HepG2 (cell line): ENCODE measurements around the gene ZFYVE26. TPM values are rescaled to one million over a fixed set of nuclear protein-coding genes. Genes with fewer than 3 reads are reported as not detected.

Experiments
- BRCA1 ChIP-seq: sonication (generic); formaldehyde crosslinking; IDR thresholded peaks from 2 replicates; pipeline ENCODE4 v1.4.0; 2020; ENCODE audit warnings: missing genetic modification reagents
- CCAR2 ChIP-seq: fragments of 200-400 bp; formaldehyde crosslinking; optimal IDR thresholded peaks from 2 replicates; pipeline ENCODE3; 2018; ENCODE audit warnings: low read depth, mild to moderate bottlenecking, low read length, moderate library complexity
- ESRRA ChIP-seq: sonication (generic); formaldehyde crosslinking; IDR thresholded peaks from 2 replicates; pipeline ENCODE4 v1.5.1; 2020; ENCODE audit warnings: mild to moderate bottlenecking, low read depth, missing genetic modification reagents
- ETV6 ChIP-seq: sonication (generic); formaldehyde crosslinking; conservative IDR thresholded peaks from 2 replicates; pipeline ENCODE4 v1.4.0; 2020; ENCODE audit warnings: missing genetic modification reagents
- GATAD1 ChIP-seq: IDR thresholded peaks from 2 replicates; pipeline ENCODE4 v1.6.1; 2016; ENCODE audit warnings: missing genetic modification reagents, missing compliant biosample characterization
- GATAD2A ChIP-seq: IDR thresholded peaks from 2 replicates; pipeline ENCODE4 v1.6.1; 2016
- HDAC1 ChIP-seq: sonication (generic); formaldehyde crosslinking; IDR thresholded peaks from 2 replicates; pipeline ENCODE4 v1.5.1; 2020; ENCODE audit warnings: mild to moderate bottlenecking, missing genetic modification reagents
- HNF4A ChIP-seq: sonication (generic); formaldehyde crosslinking; IDR thresholded peaks from 2 replicates; pipeline ENCODE4 v1.4.0; 2020; ENCODE audit warnings: missing genetic modification reagents
- HNF4G ChIP-seq, 2 experiments: sonication (generic) in 1 of 2; formaldehyde crosslinking in 1 of 2; IDR thresholded peaks; 2 replicates each; pipeline versions ENCODE4 v1.4.0 to v1.6.1; 2011 to 2020; ENCODE audit warnings: borderline replicate concordance in 2 of 2, low read depth in 2 of 2, mild to moderate bottlenecking in 2 of 2, low read length in 1 of 2, missing genetic modification reagents in 1 of 2, moderate library complexity in 1 of 2
- HOMEZ ChIP-seq: IDR thresholded peaks from 2 replicates; pipeline ENCODE4 v1.6.1; 2016; ENCODE audit warnings: low read depth
- HOXA3 ChIP-seq: sonication (generic); formaldehyde crosslinking; IDR thresholded peaks from 2 replicates; pipeline ENCODE4 v1.5.0; 2020; ENCODE audit warnings: missing genetic modification reagents
- LCORL ChIP-seq, 2 experiments: fragments of 450-650 bp in 1 of 2; sonication (generic) in 1 of 2; formaldehyde crosslinking in 1 of 2; IDR thresholded peaks; 2 replicates each; pipeline versions ENCODE4 v1.5.0 to v1.6.1; 2017 to 2020; ENCODE audit warnings: antibody characterized with exemption in 1 of 2, missing genetic modification reagents in 1 of 2
- MXD3 ChIP-seq: IDR thresholded peaks from 2 replicates; pipeline ENCODE4 v1.6.1; 2016; ENCODE audit warnings: mild to moderate bottlenecking, missing biosample characterization, missing genetic modification reagents
- NR2F1 ChIP-seq, 2 experiments: fragments of 450-650 bp in 1 of 2; formaldehyde crosslinking in 1 of 2; IDR thresholded peaks; 2 replicates each; pipeline versions ENCODE4 v1.5.0 to v1.6.1; 2016 to 2020; ENCODE audit warnings: mild to moderate bottlenecking in 1 of 2, missing compliant biosample characterization in 1 of 2, missing genetic modification reagents in 1 of 2, moderate library complexity in 1 of 2
- NR2F2 ChIP-seq: IDR thresholded peaks from 2 replicates; pipeline ENCODE4 v1.6.1; 2012; ENCODE audit warnings: low read depth, inconsistent platforms, borderline replicate concordance
- SALL1 ChIP-seq: sonication (generic); formaldehyde crosslinking; IDR thresholded peaks from 2 replicates; pipeline ENCODE4 v1.8.0; 2022; ENCODE audit warnings: mild to moderate bottlenecking, missing genetic modification reagents
- SOX6 ChIP-seq, 2 experiments: fragments of 450-650 bp in 1 of 2; sonication (generic) in 1 of 2; formaldehyde crosslinking in 1 of 2; IDR thresholded peaks; 2 replicates each; pipeline versions ENCODE4 v1.4.0 to v1.6.1; 2017 to 2020; ENCODE audit warnings: antibody characterized with exemption in 1 of 2, mild to moderate bottlenecking in 1 of 2, missing genetic modification reagents in 1 of 2
- TSC22D2 ChIP-seq: sonication (generic); formaldehyde crosslinking; IDR thresholded peaks from 2 replicates; pipeline ENCODE4 v1.5.1; 2020; ENCODE audit warnings: missing genetic modification reagents, mild to moderate bottlenecking, borderline replicate concordance
- ZMYM4 ChIP-seq: sonication (generic); formaldehyde crosslinking; IDR thresholded peaks from 2 replicates; pipeline ENCODE4 v1.8.1; 2023; ENCODE audit warnings: mild to moderate bottlenecking, missing genetic modification reagents
- ZNF274 ChIP-seq: sonication (generic); formaldehyde crosslinking; IDR thresholded peaks from 2 replicates; pipeline ENCODE4 v1.5.1; 2020; ENCODE audit warnings: mild to moderate bottlenecking, missing genetic modification reagents
- ZNF720 ChIP-seq: sonication (generic); formaldehyde crosslinking; IDR thresholded peaks from 2 replicates; pipeline ENCODE4 v1.4.0; 2020; ENCODE audit warnings: missing genetic modification reagents
- polyA plus RNA-seq, 8 experiments: library from polyadenylated mRNA; depleted of rRNA in 3 of 8; stranded (reverse) in 7 of 8; unstranded in 1 of 8; fragments of >200 nt; fragmentation: Illumina TruSeq in 4 of 8; extraction: Trizol in 4 of 8; gene quantifications; 2 replicates each; pipeline versions ENCODE4 v1.2.1 to v1.2.3, GENCODE V29; 2011 to 2016; ENCODE audit warnings: low read depth in 4 of 8, missing spikeins in 1 of 8, mixed read lengths in 1 of 8; ENCODE audit not compliant: insufficient read depth in 1 of 8
- total RNA-seq, 5 experiments: library from RNA; depleted of rRNA; stranded (reverse); fragments of >200 nt; fragmentation: Illumina TruSeq; extraction: Trizol; gene quantifications; 2 replicates each; pipeline ENCODE4 v1.2.3, GENCODE V29; 2016; ENCODE audit warnings: low read depth in 1 of 5
- TF ChIP-seq, protein P1 (sequence below): sonication (generic); formaldehyde crosslinking; IDR thresholded peaks from 2 replicates; pipeline ENCODE4 v1.5.0; 2020; ENCODE audit warnings: mild to moderate bottlenecking, missing genetic modification reagents, borderline replicate concordance
- TF ChIP-seq, protein P2 (sequence below): IDR thresholded peaks from 2 replicates; pipeline ENCODE4 v1.6.1; 2016; ENCODE audit warnings: missing biosample characterization, missing genetic modification reagents, low read depth

ZFYVE26 gene
- total and polyA plus RNA-seq, 2 of the 13 experiments (the other 11 are each of a cell fraction or from before 2014, with no cell fraction given) = 13.6 to 16.4 TPM

DNA sequence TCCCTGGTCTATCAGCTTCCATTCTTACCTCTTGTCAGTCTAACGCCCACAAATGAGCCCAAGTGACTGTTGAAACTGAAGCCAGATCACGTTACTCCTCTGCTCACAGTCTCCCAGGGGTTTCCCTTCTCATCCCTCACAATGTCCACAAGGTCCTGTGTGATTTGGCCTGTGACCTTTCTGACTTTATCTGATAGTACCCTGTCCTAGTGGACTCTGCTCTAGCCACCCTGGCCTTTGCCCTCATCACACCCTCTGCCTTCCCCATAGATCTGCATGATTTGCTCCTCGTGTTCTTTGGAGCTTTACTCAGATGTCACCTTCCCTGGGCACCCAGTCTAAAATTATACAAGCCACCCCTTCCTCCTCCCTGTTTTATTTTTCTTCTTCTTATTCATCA, 59.2 kb downstream of the ZFYVE26 start (continued):
- TF ChIP-seq, protein P1, sequence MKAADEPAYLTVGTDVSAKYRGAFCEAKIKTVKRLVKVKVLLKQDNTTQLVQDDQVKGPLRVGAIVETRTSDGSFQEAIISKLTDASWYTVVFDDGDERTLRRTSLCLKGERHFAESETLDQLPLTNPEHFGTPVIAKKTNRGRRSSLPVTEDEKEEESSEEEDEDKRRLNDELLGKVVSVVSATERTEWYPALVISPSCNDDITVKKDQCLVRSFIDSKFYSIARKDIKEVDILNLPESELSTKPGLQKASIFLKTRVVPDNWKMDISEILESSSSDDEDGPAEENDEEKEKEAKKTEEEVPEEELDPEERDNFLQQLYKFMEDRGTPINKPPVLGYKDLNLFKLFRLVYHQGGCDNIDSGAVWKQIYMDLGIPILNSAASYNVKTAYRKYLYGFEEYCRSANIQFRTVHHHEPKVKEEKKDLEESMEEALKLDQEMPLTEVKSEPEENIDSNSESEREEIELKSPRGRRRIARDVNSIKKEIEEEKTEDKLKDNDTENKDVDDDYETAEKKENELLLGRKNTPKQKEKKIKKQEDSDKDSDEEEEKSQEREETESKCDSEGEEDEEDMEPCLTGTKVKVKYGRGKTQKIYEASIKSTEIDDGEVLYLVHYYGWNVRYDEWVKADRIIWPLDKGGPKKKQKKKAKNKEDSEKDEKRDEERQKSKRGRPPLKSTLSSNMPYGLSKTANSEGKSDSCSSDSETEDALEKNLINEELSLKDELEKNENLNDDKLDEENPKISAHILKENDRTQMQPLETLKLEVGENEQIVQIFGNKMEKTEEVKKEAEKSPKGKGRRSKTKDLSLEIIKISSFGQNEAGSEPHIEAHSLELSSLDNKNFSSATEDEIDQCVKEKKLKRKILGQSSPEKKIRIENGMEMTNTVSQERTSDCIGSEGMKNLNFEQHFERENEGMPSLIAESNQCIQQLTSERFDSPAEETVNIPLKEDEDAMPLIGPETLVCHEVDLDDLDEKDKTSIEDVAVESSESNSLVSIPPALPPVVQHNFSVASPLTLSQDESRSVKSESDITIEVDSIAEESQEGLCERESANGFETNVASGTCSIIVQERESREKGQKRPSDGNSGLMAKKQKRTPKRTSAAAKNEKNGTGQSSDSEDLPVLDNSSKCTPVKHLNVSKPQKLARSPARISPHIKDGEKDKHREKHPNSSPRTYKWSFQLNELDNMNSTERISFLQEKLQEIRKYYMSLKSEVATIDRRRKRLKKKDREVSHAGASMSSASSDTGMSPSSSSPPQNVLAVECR = peak; percentile 20; the same call in 1 of the 2 replicates
- TF ChIP-seq SALL1 (CRISPR knock-in tag) = peak; percentile 39; the same call in 1 of the 2 replicates
- TF ChIP-seq MXD3 (CRISPR knock-in tag) = no peak
- peak; percentile 79 for TF ChIP-seq NR2F2
- peak; percentile 15; the same call in 1 of the 2 replicates for TF ChIP-seq HOXA3 (CRISPR knock-in tag)
- no peak for TF ChIP-seq SOX6 (IDR thresholded peaks at IDR 0.05)
- TF ChIP-seq SOX6 (CRISPR knock-in tag; IDR thresholded peaks at IDR 0.05) = peak; percentile 55
- peak; percentile 87 for TF ChIP-seq ESRRA (CRISPR knock-in tag)
- TF ChIP-seq GATAD1 (CRISPR knock-in tag) = no peak
- TF ChIP-seq ZNF274 (CRISPR knock-in tag) = no peak
- TF ChIP-seq GATAD2A (CRISPR knock-in tag) = 0 out of 2 replicates have a peak, but pooled peaks have one; percentile 28
- no peak for TF ChIP-seq TSC22D2 (CRISPR knock-in tag)
- peak; percentile 70 for TF ChIP-seq HNF4G (IDR thresholded peaks at IDR 0.05; ENCODE audit: borderline replicate concordance, low read depth, low read length)
- TF ChIP-seq HNF4G (CRISPR knock-in tag; IDR thresholded peaks at IDR 0.05; ENCODE audit: borderline replicate concordance, low read depth) = no peak
- TF ChIP-seq HNF4A (CRISPR knock-in tag) = peak; percentile 83
- peak; percentile 68 for TF ChIP-seq ZMYM4 (CRISPR knock-in tag)
- TF ChIP-seq, protein P2, sequence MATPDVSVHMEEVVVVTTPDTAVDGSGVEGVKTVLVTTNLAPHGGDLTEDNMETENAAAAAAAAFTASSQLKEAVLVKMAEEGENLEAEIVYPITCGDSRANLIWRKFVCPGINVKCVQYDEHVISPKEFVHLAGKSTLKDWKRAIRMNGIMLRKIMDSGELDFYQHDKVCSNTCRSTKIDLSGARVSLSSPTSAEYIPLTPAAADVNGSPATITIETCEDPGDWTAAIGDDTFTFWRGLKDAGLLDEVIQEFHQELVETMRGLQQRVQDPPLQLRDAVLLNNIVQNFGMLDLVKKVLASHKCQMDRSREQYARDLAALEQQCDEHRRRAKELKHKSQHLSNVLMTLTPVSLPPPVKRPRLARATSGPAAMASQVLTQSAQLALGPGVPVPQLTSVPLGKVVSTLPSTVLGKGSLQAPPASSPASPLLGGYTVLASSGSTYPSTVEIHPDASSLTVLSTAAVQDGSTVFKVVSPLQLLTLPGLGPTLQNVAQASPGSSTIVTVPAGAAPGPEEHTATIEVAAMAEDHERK (CRISPR knock-in tag) = no peak
- peak; percentile 75 to 79 for TF ChIP-seq NR2F1 (CRISPR knock-in tag; IDR thresholded peaks at IDR 0.05)
- TF ChIP-seq BRCA1 (CRISPR knock-in tag) = no peak
- TF ChIP-seq LCORL (IDR thresholded peaks at IDR 0.05) = no peak
- peak; percentile 46; the same call in 1 of the 2 replicates for TF ChIP-seq LCORL (CRISPR knock-in tag; IDR thresholded peaks at IDR 0.05)
- peak; percentile 26; the same call in 1 of the 2 replicates for TF ChIP-seq HOMEZ (CRISPR knock-in tag)
- TF ChIP-seq CCAR2 = no peak
- TF ChIP-seq HDAC1 = peak; percentile 32; the same call in 1 of the 2 replicates
- no peak for TF ChIP-seq ETV6
- TF ChIP-seq ZNF720 (CRISPR knock-in tag) = no peak
